GM11168 (cell line): ENCODE results near the gene MRPL48.

Experiments
- in situ Hi-C: fragments of 300-500 bp; cut with MboI; formaldehyde crosslinking; loops from one replicate; pipeline ENCODE4 v1.12.0; 2022; ENCODE audit warnings: low sequenced_read_pairs; ENCODE audit not compliant: unreplicated experiment

MRPL48 gene

GRCh38 chr11:73833067-73833466 is 45.4 kb downstream of the MRPL48 start:
- in situ Hi-C loops = no loop called here

- in situ Hi-C loops = no loop called here
These were observed 50.9 kb downstream of the MRPL48 start for GRCh38 chr11:73838443-73839122.

- in situ Hi-C loops = no loop called here
These were observed 51.4 kb downstream of the MRPL48 start for GRCh38 chr11:73839123-73839457.

GRCh38 chr11:73851046-73851764 is 63.5 kb downstream of the MRPL48 start:
- in situ Hi-C loops = no loop called here

- in situ Hi-C loops = no loop called here
These were observed 64.4 kb downstream of the MRPL48 start for GRCh38 chr11:73852049-73852448.

GRCh38 chr11:73854680-73855079 is 67.0 kb downstream of the MRPL48 start:
- in situ Hi-C loops = no loop called here

- in situ Hi-C loops = no loop called here
These were observed 68.4 kb downstream of the MRPL48 start for GRCh38 chr11:73856031-73856567.

- in situ Hi-C loops = no loop called here
These were observed 72.0 kb downstream of the MRPL48 start for GRCh38 chr11:73859671-73860070.

- in situ Hi-C loops = no loop called here
These were observed 72.5 kb downstream of the MRPL48 start for GRCh38 chr11:73860202-73860601.

- in situ Hi-C loops = no loop called here
These were observed 75.3 kb downstream of the MRPL48 start for GRCh38 chr11:73862986-73863385.

GRCh38 chr11:73866095-73866579 is 78.5 kb downstream of the MRPL48 start:
- in situ Hi-C loops = no loop called here

- in situ Hi-C loops = no loop called here
These were observed 78.9 kb downstream of the MRPL48 start for GRCh38 chr11:73866586-73866996.

- in situ Hi-C loops = no loop called here
These were observed 81.8 kb downstream of the MRPL48 start for GRCh38 chr11:73869332-73869949.

- in situ Hi-C loops = no loop called here
These were observed 82.6 kb downstream of the MRPL48 start for GRCh38 chr11:73870261-73870660.

GRCh38 chr11:73872749-73873357 is 85.2 kb downstream of the MRPL48 start:
- in situ Hi-C loops = no loop called here

- in situ Hi-C loops = no loop called here
These were observed 87.7 kb downstream of the MRPL48 start for GRCh38 chr11:73875380-73875779.

GRCh38 chr11:73875840-73876239 is 88.2 kb downstream of the MRPL48 start:
- in situ Hi-C loops = no loop called here

GRCh38 chr11:73876424-73877310 is 89.0 kb downstream of the MRPL48 start, which contains the start of the genes COA4 and PAAF1:
Gene COA4 (minus strand): TSS chr11:73876846. CDS start chr11:73873378, 3,468 bp downstream.
Gene PAAF1 (plus strand): TSS chr11:73876999. CDS start chr11:73877022, 23 bp downstream.
- in situ Hi-C loops = no loop called here

GRCh38 chr11:73878771-73879170 is 91.1 kb downstream of the MRPL48 start:
- in situ Hi-C loops = no loop called here
